Stimulated activated CD4-positive, alpha-beta T cell treated with anti-CD3 and anti-CD28 coated beads, Interleukin-15, amount 100 ng/mL, for 48 hours (primary cell): ENCODE measurements around the gene MRPL14.

ENCODE experiments used
- DNase-seq, 2 donors: peaks; one replicate each; pipeline ENCODE4 v3.0.0-alpha.2; 2020; ENCODE audit warnings: low read depth in 2 of 2

Gene MRPL14

DNA sequence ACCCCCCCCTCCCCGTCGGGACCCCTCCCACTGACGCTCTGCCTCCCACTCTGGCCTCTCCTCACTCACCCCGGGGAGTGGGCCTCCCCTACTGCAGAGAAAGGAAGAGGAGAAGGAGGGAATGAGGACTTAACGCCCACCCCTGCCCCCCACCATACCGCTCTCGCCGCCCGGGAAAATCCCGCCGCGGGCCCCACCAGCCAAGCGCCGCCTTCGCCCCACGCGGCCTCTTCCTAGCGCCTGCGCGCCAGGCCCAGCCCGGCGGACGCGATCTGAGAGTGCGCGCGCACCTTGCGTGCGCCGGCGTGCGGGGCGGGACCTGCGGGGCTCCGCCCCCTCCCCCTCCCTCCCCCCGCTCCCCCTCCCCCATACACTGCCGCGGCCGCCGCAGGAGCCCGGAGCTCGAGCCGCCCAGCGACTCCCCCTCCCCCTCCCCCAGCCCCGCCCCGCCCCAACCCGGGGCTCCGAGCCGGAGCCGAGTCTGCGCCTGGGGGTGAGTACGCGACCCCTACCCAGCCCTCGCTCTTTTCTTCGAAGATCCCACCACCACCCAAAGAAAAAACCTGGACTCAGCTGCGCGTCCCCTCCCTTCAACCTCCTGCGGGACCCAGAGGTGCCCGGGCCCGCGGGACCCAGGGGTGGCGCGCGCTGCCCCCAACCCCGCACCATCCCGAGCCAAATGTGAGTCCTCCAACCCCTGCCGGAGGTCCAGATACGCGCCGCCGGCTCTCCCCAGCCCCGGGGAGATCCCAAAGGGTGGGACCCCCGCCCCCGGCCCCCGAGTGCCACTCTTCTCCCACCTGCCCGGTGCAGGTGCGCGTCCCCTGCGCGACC lies at the start of gene MRPL14, which contains the start of gene TMEM63B:
Gene MRPL14, minus strand, starts transcription at position 267 of the 834 bp plus-strand sequence. CDS start 10,841 bp downstream, outside the sequence.
Gene TMEM63B, plus strand, starts transcription at position 369 of the 834 bp plus-strand sequence. CDS start 7,031 bp downstream, outside the sequence.
- DNase-seq = peak; percentile 81 to 84

DNA sequence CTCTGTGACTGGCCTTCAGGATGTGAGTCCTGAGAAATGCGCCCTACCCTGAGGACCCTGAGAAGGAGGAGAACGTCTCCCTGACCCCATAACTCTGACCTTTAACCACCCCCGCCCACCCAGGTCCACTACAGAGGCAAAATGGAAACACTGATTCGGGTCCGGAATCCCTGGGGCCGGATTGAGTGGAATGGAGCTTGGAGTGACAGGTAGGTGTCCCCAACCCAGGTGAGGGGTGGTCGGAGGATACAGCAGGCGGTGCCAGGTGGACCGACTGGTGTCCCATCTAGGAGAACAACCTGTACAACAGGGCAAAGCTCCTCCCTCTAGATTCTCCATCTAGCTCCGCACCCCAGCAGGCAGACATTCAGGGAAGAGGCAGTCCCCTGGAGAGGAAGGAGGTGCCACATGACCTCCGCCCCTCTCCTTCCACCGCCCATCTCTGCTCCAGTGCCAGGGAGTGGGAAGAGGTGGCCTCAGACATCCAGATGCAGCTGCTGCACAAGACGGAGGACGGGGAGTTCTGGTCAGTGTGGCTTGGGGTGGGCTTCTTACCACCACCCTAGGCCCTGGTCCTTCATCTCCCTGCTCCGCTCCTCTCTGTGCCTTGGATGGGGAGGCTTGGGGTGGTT lies 49.0 kb upstream of the MRPL14 start:
- no peak for DNase-seq

DNA sequence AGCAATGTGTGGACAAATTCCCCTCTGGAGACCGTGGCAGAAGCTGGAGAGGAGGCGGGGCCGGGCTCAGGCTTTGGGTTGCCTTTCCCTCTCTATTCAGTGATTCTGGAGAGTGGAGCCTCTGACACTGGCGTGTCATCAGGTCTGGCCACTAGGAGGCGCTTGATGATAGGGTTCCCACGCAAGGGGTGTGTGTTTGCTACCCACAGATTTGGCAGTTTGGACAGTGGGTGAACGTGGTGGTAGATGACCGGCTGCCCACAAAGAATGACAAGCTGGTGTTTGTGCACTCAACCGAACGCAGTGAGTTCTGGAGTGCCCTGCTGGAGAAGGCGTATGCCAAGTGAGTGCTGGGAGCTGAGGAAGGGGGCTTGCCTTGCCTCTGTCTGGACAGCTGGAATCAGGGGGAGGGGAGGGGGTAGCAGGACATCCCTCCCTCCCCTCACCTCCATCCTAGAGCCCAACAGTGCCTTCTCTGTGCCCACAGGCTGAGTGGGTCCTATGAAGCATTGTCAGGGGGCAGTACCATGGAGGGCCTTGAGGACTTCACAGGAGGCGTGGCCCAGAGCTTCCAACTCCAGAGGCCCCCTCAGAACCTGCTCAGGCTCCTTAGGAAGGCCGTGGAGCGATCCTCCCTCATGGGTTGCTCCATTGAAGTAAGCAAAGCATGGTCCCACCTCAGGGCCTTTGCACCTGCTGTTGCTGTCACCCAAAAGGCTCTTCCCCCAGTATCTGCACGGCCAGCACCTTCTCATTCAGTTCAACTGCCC lies 45.7 kb upstream of the MRPL14 start:
- peak; percentile 53 to 79 for DNase-seq

DNA sequence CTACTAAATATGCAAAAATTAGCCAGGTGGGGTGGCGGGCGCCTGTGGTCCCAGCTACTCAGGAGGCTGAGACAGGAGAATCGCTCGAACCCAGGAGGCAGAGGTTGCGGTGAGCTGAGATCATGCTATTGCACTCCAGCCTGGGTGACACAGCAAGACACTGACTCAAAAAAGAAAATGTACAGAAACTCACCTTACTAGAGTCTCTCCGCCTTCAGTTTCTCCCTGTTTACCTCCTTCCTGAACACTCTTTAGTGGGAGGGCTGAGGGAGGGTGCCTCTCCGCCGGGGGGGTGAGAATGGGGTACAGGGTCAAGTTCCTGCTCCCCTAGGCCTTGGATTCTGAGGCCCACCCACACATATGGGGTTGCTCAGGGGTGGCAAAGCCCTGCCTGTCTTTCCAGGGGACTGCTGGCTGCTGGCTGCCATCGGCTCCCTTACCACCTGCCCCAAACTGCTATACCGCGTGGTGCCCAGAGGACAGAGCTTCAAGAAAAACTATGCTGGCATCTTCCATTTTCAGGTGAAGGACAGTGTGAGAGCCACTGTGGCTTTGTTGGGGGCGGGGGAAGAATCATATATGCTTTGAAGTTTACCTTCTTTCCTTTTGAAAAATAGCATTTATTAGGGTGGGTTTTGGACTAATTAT lies 44.8 kb upstream of the MRPL14 start:
- DNase-seq = no peak

DNA sequence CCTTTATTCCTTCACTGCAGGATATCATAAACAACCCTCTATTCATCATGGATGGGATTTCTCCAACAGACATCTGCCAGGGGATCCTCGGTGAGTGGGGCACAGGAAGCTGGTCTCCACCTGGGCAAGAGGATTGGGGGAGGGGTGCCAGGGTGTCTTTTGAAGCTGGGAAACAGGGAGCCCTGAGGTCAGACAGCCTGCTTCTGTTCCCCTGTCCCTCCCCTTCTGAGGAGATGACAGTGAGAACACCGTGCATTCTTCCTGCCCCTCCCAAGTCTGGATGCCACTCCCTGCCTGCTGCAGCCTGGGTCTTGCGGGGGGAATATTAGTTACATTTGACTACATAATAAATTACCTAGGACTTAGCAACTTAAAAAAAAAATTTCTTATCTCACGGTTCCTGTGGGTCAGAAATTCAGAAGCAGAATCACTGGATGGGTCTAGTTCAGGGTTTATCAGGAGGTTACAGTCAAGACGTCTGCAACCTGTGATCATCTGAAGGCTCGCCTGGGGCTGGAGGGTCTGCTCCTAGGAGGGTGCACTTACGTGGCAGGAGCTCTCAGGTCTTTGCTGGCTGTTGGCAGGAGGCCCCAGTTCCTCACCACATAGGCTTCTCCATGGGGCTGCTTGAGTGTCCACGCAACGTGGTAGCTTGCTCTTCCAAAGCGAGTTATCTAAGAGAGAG lies 42.8 kb upstream of the MRPL14 start:
- no peak for DNase-seq

DNA sequence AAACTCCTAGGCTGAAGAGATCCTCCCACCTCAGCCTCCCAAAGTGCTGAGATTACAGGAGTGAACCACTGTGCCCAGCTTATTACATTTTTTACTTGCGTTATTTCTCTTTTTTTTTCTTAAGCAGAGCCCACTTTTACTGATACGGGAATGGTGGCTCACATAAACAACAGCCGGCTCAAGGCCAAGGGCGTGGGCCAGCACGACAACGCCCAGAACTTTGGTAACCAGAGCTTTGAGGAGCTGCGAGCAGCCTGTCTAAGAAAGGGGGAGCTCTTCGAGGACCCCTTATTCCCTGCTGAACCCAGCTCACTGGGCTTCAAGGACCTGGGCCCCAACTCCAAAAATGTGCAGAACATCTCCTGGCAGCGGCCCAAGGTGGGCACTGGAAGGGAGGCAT lies 41.9 kb upstream of the MRPL14 start:
- no peak for DNase-seq

DNA sequence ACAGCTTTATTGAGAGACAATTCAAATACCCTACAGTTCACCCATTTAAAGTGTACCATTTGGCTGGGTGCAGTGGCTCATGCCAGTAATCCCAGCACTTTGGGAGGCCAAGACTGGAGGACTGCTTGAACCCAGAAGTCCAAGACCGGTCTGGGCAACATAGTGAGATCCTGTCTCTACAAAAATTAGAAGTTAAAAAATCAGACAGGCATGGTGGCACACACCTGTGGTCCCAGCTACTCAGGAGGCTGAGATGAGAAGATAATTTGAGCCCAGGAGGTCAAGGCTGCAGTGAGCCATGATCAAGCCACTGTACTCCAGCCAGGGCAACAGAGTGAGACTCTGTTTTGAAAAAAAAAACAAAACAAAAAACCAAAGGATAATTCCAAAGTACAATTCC lies 40.3 kb upstream of the MRPL14 start:
- DNase-seq = no peak

DNA sequence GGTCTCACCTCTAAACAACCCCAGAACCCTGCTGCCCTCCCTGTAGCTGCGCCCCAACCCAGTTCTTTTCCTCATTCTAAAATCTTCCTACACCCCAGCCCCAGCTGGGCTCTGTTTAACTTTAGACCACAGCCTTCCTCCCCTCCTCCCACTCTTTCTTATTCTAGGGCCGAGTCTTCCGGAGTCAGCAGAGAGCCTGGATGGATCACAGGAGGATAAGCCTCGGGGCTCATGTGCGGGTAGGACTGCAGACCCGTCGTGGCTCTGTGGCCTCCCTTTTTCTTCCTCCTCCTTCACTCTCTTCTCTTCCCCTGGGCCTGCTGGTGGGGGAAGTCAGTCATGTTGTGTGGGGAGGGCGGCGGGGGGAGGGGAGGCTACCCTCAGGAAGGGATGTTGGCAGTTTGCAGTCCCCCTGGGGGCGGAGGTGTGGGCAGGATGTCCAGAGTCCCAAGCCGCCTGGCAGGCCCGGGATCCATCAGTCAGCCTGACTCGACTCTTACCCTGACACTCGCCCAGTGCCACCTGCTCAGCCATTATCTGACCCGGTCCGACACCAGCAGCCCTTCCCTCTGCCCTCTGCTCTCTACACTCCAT lies 39.4 kb upstream of the MRPL14 start:
- DNase-seq = no peak

DNA sequence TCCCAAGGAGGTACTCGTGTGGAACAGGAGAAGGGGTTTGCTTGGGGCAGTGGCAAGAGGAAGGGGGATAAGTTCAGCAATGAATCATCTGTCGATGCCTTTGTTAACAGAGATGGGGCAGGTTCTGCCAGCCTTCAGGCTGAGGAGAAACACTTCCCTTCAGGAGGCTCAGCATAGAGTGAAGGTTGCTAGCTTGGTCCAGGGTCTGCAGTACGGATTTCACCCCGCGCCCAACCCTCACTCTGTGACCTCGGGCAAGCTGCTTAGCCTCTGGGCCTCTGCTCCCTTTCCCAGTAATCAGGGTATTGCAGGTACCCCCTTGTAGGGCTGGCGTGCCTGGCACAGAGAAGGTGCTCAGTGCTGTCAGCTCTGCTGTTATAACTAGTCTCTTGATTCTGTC lies 38.9 kb upstream of the MRPL14 start:
- no peak for DNase-seq

DNA sequence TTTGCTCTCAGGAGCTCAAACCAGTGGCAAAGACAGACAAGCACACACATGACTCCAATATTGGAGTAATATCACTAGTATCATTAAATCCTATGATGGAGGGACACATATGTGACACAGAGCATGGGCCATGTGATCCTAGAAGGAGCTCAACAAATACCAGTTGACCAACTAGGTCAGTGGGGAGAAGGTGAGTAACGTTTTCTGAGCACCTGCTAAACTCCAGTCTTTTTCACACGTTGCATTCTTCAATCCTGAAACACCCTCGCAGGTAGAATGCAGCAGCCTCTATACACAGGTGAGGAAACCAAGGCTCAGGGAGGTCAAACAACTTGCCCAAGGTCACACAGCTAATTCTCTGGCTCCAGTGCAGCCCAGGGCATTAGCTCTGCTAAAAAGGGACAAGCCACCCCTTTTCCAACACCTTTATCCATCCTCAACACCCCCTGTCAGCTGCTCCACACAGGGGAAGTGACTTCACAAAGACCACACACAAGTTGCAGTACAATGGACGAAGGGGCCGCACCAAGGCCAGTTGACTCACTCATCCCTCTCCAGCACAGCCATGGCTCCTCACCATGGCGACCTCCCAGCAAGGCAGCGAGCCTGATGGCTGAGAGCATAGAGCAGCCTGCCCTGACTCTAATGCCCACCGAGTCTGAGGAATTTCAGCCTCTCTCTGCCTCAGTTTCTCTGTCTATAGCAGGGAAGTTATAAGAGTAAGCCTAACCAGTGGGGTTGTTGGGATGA lies 35.8 kb upstream of the MRPL14 start:
- no peak for DNase-seq

DNA sequence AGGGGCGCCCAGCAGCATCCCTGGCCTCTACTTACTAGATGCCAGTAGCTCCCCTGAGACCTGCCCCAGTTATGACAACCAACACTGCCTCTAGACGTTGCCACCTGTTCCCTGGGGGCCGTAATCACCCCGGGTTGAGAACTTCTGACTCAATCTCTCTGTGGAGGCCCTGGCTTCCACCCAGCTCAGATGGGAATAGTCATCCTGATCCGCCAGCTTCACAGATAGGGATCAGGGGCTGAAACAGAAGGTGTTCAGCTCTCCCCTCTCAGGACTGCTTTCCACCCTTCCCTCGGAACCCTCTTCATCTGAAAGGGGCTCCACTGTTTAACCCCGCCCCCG lies 34.7 kb upstream of the MRPL14 start:
- DNase-seq = no peak

DNA sequence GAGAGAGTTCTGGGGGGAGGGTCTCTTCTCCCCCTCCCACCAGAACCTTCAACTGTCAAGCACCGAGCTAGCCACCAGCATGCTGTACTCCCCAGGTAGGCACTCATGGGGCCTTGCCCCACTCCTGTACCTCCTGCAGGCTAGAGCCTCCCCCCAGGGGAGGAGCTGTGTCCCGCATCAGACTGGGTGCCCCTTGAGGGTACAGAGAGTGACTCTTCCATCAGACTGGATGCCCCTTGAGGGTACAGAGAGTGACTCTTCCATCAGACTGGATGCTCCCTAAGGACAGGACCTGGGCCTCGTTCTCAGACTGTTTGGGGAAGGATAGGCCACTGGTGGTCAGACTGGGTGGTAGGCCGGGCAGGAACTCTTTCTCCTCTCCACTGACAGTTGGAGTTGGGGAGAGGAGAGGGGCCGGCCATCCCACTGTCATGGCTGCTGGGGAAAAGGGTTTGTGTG lies 31.5 kb upstream of the MRPL14 start, which contains the start of gene CAPN11:
Gene CAPN11, plus strand, starts transcription at position 51 of the 459 bp plus-strand sequence. Its CDS starts 29 bp downstream, at position 80.
- no peak for DNase-seq

DNA sequence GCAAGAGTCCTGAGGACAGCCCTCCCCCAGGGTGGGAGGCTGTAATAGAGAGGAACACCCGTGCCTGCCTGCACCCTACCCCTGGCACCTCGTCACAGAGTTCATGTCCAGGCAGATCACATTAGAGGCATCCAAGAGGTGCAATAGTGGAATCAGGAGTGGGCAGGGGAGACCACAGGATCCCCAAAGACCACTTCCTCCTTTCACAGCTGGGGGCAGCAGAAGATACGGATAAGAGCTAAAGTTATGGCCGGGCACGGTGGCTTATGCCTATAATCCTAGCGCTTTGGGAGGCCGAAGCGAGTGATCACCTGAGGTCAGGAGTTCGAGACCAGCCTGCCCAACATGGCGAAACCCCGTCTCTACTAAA lies 29.9 kb upstream of the MRPL14 start:
- DNase-seq = no peak

DNA sequence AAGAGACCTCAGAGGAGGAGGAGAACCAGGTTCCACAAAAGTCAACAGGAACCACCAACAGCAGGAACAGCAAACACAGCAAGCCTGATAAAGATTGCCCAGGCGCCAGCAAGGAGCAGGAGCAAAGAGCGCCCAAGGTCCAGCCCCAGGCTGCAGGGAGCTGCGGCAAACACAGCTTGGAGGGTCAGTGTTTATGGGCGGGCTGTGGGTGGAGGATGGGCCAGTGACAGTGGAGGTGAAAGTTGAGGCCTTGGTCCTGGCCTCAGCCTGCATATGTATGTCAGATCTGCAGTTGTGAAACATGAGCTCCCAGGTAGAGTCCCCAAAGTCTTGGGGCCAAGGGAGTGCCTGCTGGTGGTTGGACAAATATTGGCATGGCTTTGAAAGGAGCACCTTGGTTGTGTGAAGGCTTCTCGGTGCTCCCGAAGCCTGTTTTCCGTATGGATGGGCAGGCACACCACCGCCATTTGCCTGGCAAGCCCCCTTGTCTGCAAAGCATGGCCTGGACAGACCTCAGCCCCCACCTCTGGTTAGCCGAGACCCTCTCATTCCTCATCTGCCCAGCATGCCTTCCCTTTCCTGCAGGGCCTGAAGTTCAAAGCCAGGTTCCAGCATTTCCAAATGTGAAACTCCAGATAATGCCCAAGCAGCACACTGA lies 29.4 kb upstream of the MRPL14 start:
- no peak for DNase-seq

DNA sequence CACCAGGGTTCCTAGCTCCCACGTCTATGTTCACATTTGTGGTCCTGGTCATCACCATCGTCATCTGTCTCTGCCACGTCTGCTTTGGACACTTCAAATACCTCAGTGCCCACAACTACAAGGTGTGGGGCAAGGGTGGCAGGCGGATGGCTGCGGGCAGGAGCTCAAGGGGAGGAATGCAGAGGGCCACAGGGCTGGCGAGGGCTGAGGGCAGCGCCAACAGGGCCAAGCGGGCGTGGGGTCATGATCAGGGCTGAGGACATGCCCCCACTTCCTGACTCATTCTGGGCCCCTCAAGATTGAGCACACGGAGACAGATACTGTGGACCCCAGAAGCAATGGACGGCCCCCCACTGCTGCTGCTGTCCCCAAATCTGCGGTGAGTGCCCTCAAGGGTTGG lies 26.8 kb upstream of the MRPL14 start:
- DNase-seq = no peak

DNA sequence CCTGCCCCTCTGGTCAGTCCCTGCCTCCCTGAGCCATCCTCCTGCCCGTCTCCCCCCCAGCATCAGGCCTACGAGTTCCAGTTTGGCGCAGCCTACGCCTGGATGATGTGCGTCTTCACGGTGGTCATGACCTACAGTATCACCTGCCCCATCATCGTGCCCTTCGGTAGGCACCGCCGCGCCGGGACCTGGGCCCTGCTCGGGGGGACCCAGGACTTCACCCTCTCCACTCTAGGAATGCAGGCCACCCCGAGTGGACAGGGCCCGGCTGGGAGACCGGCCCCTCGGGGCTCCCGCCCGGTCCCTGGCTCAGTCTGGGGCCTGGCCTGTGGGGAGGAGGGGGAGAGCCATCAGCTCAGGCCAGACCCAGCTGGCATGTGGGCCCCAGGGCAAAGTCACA lies 25.3 kb upstream of the MRPL14 start:
- DNase-seq = no peak

DNA sequence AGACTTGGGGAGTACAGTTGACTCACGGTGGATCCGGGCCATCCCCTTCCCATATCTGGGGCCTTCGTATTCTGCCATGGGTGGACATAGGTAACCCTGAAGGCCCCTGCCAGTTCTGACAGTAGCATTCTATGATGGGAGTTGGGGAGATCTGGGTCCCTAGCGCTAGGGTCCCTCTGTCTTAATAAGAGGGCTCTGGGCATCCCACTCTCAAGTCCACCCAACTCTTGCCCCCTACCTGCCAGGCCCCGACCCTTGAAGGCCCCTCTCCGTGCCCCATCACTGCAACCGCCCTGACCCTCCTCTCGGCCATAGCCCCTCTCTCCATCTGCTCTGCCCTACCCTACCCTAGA lies 24.8 kb upstream of the MRPL14 start:
- no peak for DNase-seq

DNA sequence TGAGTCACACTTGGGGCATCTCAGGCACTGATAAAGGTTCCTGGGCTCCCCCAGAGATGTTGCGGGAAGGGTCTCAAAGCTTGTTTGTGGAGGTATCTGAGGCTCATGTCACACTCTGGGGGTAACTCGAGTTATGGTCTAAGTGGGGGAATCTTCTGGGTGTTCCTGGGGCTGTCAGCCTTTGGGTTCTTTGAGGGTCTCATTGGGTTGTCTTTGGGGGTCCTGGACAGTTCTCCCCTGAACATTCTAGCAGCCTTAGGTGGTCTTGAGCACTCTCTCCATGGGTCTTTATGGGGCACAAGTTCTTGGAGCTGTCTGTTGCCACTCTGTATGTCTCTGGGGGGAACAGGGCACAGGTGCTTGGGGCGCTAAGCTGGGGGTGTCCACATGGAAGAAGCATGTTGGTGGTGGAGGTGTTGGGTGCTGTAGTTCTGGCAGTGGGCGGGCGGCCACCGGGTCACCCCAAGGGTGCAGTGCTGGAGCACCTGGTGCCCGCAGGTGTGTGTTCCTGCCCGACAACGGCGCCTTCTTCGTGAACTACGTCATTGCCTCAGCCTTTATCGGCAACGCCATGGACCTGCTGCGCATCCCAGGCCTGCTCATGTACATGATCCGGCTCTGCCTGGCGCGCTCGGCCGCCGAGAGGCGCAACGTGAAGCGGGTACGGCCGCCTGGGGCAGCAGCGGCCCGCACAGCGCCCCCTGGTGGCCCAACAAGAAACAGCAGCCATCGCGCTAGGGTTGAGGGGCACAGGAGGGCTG lies 24.3 kb upstream of the MRPL14 start:
- peak; percentile 64 to 72 for DNase-seq
